OCI-LY7 (cell line): Measurements from ENCODE around the gene LSMEM2. TPM values are rescaled to one million over a fixed set of nuclear protein-coding genes. Genes with fewer than 3 reads are reported as not detected.

Source experiments
- BruUV-seq: library from RNA; stranded (reverse); fragments of 400-500 nt; replicated peaks from 2 replicates; lab custom pipeline; 2021; lab: Mats Ljungman, UMichigan
- CTCF ChIA-PET: fragments of 300-600 bp; sonication (Branson Sonifier 250); formaldehyde crosslinking; loops from one replicate; lab custom pipeline; 2022; ENCODE audit warnings: antibody characterized with exemption; ENCODE audit not compliant: unreplicated experiment; lab: Charles Lee
- POLR2A ChIA-PET: fragments of 300-600 bp; sonication (Branson Sonifier 250); formaldehyde crosslinking; loops from one replicate; lab custom pipeline; 2022; ENCODE audit warnings: antibody characterized with exemption; lab: Charles Lee
- DNase-seq: peaks from one replicate; pipeline ENCODE4 v3.0.0-alpha.2; 2015; ENCODE audit warnings: low spot score
- H2AFZ ChIP-seq: fragments of 200-600 bp; sonication (generic), shearing (Covaris generic); 2 replicates; pipeline ENCODE4 v1.6.1; 2014; ENCODE audit warnings: mild to moderate bottlenecking, antibody characterized with exemption, low read length, moderate library complexity
- H3K27ac ChIP-seq: fragments of 200-600 bp; sonication (generic); 2 replicates; pipeline ENCODE4 v1.5.1; 2014; ENCODE audit warnings: mixed run types, low read depth, mild to moderate bottlenecking, moderate library complexity, low read length, inconsistent platforms; ENCODE audit not compliant: poor library complexity, severe bottlenecking
- H3K36me3 ChIP-seq: fragments of 200-600 bp; sonication (generic); 2 replicates; pipeline ENCODE4 v1.6.1; 2014; ENCODE audit warnings: mild to moderate bottlenecking, antibody characterized with exemption, low read length, moderate library complexity, mixed read lengths; ENCODE audit not compliant: insufficient read depth
- H3K4me1 ChIP-seq: fragments of 200-600 bp; sonication (generic); 2 replicates; pipeline ENCODE4 v1.5.1; 2014; ENCODE audit warnings: mild to moderate bottlenecking, low read length; ENCODE audit not compliant: insufficient read depth, poor library complexity, severe bottlenecking
- H3K4me2 ChIP-seq: fragments of 200-600 bp; sonication (generic); 2 replicates; pipeline ENCODE4 v1.6.1; 2014; ENCODE audit warnings: mild to moderate bottlenecking, low read length
- H3K4me3 ChIP-seq: fragments of 200-600 bp; sonication (generic); 2 replicates; pipeline ENCODE4 v1.5.1; 2014; ENCODE audit warnings: mild to moderate bottlenecking, low read depth, low read length; ENCODE audit not compliant: poor library complexity, severe bottlenecking
- H3K79me2 ChIP-seq: fragments of 200-600 bp; sonication (generic); 2 replicates; pipeline ENCODE4 v1.6.1; 2016; ENCODE audit warnings: low read depth, mild to moderate bottlenecking, low read length, moderate library complexity, mixed read lengths; ENCODE audit not compliant: insufficient read depth
- H3K9me2 ChIP-seq: fragments of 200-600 bp; sonication (generic); 2 replicates; pipeline ENCODE4 v1.6.1; 2016; ENCODE audit warnings: mild to moderate bottlenecking, low read length, mixed read lengths; ENCODE audit not compliant: insufficient read depth
- H3K9me3 ChIP-seq: fragments of 200-600 bp; sonication (generic); 2 replicates; pipeline ENCODE4 v1.6.1; 2014; ENCODE audit warnings: mild to moderate bottlenecking, mixed run types, low read length, mixed read lengths
- H4K20me1 ChIP-seq: fragments of 200-600 bp; sonication (generic); 2 replicates; pipeline ENCODE4 v1.6.1; 2014; ENCODE audit warnings: mild to moderate bottlenecking, antibody characterized with exemption, low read length, moderate library complexity, mixed read lengths; ENCODE audit not compliant: insufficient read depth
- EZH2phosphoT487 ChIP-seq: fragments of 200-600 bp; sonication (generic); IDR thresholded peaks from 2 replicates; pipeline ENCODE4 v1.6.1; 2018; ENCODE audit warnings: low read depth, borderline replicate concordance, mild to moderate bottlenecking, mixed run types, antibody characterized with exemption, low read length, moderate library complexity, mixed read lengths
- intact Hi-C: fragments of 100-400 bp; cut with micrococcal nuclease; formaldehyde crosslinking; loops from one replicate; pipeline ENCODE4 v1.10.0; 2022; ENCODE audit not compliant: unreplicated experiment
- total RNA-seq, 2 experiments: library from RNA; depleted of rRNA in 1 of 2; stranded (reverse); fragments of >200 nt in 1 of 2; shearing (Covaris generic) in 1 of 2; gene quantifications; 2 replicates each; pipeline ENCODE4 v1.2.3, GENCODE V29; 2014 to 2022
- TF ChIP-seq, protein P1 (sequence below): fragments of 200-600 bp; sonication (generic); conservative IDR thresholded peaks from 2 replicates; pipeline ENCODE4 v1.5.1; 2014; ENCODE audit warnings: mild to moderate bottlenecking, antibody characterized with exemption, low read length, moderate library complexity, mixed read lengths

The LSMEM2 gene
- total RNA-seq, 2 experiments from 2014 or later = not detected

DNA sequence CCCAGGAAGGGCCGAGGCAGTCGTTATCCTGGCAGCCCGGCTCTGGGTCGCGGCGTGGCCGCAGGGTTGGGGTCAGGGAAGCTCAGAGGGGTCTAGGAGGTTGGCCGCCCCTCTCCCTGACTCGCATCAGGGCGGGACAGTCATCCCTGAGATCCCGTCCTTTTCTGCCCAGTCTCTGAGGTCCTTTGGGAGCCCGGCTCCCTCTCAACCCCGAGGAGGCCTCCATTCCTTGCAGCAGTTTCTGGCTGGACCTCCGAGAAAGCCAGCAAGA, 43.2 kb downstream of the LSMEM2 start:
- Histone ChIP-seq H3K36me3 (peaks cover 24% of the 10 kb centered on the region; the same call in 1 of the 2 replicates), H3K4me2 (peak overlapping the region; percentile 73), H4K20me1 (no peaks in the 10 kb centered on the region), H3K4me3 (peak overlapping the region; percentile 72), H3K9me2 (no peaks in the 10 kb centered on the region), H3K4me1 (peaks cover 43% of the 10 kb centered on the region), H3K9me3 (no peaks in the 10 kb centered on the region), H3K27ac (no peak overlapping the region), H2AFZ (peak overlapping the region; percentile 59; the same call in 1 of the 2 replicates), H3K79me2 (peaks cover 4% of the 10 kb centered on the region; the same call in 1 of the 2 replicates)
- intact Hi-C loops = loop anchor here (5.0 kb wide), 1 partner anchor 95 kb away; no protein-coding TSS in a partner anchor
- BruUV-seq = no TSS peak
- ChIA-PET CTCF (no interaction called here), POLR2A (no interaction called here)
- no peak for TF ChIP-seq EZH2phosphoT487
- TF ChIP-seq, protein P1, sequence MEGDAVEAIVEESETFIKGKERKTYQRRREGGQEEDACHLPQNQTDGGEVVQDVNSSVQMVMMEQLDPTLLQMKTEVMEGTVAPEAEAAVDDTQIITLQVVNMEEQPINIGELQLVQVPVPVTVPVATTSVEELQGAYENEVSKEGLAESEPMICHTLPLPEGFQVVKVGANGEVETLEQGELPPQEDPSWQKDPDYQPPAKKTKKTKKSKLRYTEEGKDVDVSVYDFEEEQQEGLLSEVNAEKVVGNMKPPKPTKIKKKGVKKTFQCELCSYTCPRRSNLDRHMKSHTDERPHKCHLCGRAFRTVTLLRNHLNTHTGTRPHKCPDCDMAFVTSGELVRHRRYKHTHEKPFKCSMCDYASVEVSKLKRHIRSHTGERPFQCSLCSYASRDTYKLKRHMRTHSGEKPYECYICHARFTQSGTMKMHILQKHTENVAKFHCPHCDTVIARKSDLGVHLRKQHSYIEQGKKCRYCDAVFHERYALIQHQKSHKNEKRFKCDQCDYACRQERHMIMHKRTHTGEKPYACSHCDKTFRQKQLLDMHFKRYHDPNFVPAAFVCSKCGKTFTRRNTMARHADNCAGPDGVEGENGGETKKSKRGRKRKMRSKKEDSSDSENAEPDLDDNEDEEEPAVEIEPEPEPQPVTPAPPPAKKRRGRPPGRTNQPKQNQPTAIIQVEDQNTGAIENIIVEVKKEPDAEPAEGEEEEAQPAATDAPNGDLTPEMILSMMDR = no peak
- no peak for DNase-seq

DNA sequence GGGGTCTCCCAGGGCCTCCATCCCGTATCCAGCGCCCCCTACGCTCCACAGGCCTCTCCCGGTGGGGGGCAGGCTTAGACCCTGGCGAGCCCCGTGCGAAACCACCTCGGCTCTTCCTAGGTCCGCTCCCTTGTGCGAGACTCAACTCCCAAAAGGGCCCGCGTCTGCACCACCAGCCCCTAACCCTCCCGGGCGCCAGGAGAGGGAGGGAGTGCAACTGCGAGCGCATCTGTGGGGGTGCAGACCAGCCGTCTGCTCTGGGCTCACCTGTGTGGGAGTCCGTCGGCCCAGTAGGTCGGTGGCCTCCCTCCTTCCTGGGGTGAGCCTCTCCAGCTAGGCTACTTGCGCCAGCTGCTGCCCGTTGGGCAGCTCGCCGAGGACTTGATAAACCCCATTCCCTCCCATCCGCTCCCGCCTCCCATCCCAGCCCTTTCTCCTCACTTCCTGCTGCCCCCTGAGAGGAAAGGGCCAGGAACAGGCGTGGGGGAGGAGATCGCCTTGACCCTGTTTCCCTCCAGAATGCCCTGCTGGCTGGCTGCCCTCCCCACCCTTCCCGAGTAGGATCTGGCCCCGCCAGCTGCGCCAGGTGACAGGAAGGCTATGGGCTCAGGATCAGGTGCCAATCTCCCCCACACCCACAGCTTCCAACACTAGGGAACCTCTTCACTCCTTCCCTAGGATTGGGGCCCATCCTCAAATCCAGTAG, 43.7 kb downstream of the LSMEM2 start, which contains the start of gene HYAL2:
Gene HYAL2 (minus strand): TSS at position 360 of the 706 bp plus-strand sequence. CDS start 2,256 bp downstream, outside the sequence.
- no peak for TF ChIP-seq EZH2phosphoT487
- TF ChIP-seq, protein P1 = no peak
- H3K9me3 ChIP-seq = no peaks in the 10 kb centered on the region
- H3K4me3 ChIP-seq = peak within 1 kb of the TSS; percentile 72
- intact Hi-C loops = loop anchor here (5.0 kb wide), 1 partner anchor 95 kb away; no protein-coding TSS in a partner anchor
- no peaks in the 10 kb centered on the region for H3K9me2 ChIP-seq
- H3K79me2 ChIP-seq = peaks cover 9% of the 10 kb centered on the region; the same call in 1 of the 2 replicates
- POLR2A ChIA-PET = no interaction called here
- peaks cover 24% of the 10 kb centered on the region; the same call in 1 of the 2 replicates for H3K36me3 ChIP-seq
- H3K4me1 ChIP-seq = peaks cover 41% of the 10 kb centered on the region
- H3K27ac ChIP-seq = peak within 1 kb of the TSS; percentile 51
- H3K4me2 ChIP-seq = peak within 1 kb of the TSS; percentile 73
- CTCF ChIA-PET = interaction anchor here (1.9 kb wide), 1 partner anchor 30 kb away, joined by 5 read pairs; the partner anchor contains the start of gene IFRD2
- H4K20me1 ChIP-seq = no peaks in the 10 kb centered on the region
- no peak for DNase-seq
- peak within 1 kb of the TSS; percentile 59; the same call in 1 of the 2 replicates for H2AFZ ChIP-seq
- BruUV-seq = no TSS peak
